ENCODE measurements around the gene RETSAT. TPM values are rescaled to one million over a fixed set of nuclear protein-coding genes. Genes with fewer than 3 reads are reported as not detected.
"Not testable (repeated sequence)": the region's sequence is repeated elsewhere in the genome, so short reads cannot be mapped to it uniquely, and the experiment has no call there.

The RETSAT gene
- total and polyA plus RNA-seq, 2 of the 13 experiments (the other 11 are each of a cell fraction or from before 2014, with no cell fraction given) = 46.7 to 61.0 TPM

GRCh38 chr2:85344356-85344954, 9.9 kb downstream of the RETSAT start:
- Histone ChIP-seq H3K4me2 (ENCODE audit: low read depth, low read length) (no peak overlapping the region), H3K79me2 (ENCODE audit: insufficient read depth, low read length) (no peaks in the 10 kb centered on the region), H3K36me3 (replicated peaks in 1 of 2; ENCODE audit: control insufficient read depth in 1 of 2, insufficient read depth in 2 of 2, low read length in 2 of 2) (peaks cover 29 to 54% of the 10 kb centered on the region in 2 experiments), H3K27me3 (ENCODE audit: control insufficient read depth in 1 of 2, insufficient read depth in 2 of 2, low read length in 2 of 2) (no peaks in the 10 kb centered on the region), H3K9ac (ENCODE audit: insufficient read depth, low read depth, low read length) (no peak overlapping the region), H3K27ac (ENCODE audit: extremely low read length, insufficient read depth, low read length) (no peak overlapping the region), H2AFZ (ENCODE audit: low read length) (no peak overlapping the region), H3K4me3 (replicated peaks in 1 of 3; ENCODE audit: insufficient read depth in 1 of 3, low read depth in 2 of 3, low read length in 3 of 3) (no peak overlapping the region), H3K9me3 (ENCODE audit: low read length) (no peaks in the 10 kb centered on the region), H3K4me1 (ENCODE audit: insufficient read depth, low read length) (no peaks in the 10 kb centered on the region), H4K20me1 (ENCODE audit: insufficient read depth, low read length) (no peaks in the 10 kb centered on the region)
- in situ Hi-C loops (cut with HindIII; ENCODE audit: extremely low pct_ligation_motif_present, low pct_unique_long_range_greater_than_20kb) (no loop called here), intact Hi-C loops (cut with micrococcal nuclease; ENCODE audit: unreplicated experiment) (no loop called here)
- FAIRE-seq (no peak), ATAC-seq (peak; percentile 8; the same call in 2 of the 3 replicates), DNase-seq (ENCODE audit: low spot score) (no peak)
- ChIA-PET POLR2A (interaction anchor here (1.2 to 2.9 kb wide), 3 partner anchors 10 to 194 kb away, joined by 3 to 16 read pairs (median 3); partner anchors contain the start of genes ELMOD3, MAT2A and RETSAT), CTCF (ENCODE audit: low intra/inter-chr PET ratio, low total read pairs) (no interaction called here)
- 95% methylated on average over 14 of the region's 14 CpGs for WGBS (ENCODE audit: low lambda C conversion rate)
- no TSS peak for BruUV-seq (replicated peaks)
- TF ChIP-seq NFIB (CRISPR knock-in tag; IDR thresholded peaks at IDR 0.05; ENCODE audit: borderline replicate concordance) (no peak), GTF3A (CRISPR knock-in tag; conservative IDR thresholded peaks at IDR 0.05) (no peak), AGO2 (optimal IDR thresholded peaks at IDR 0.05; ENCODE audit: low read depth, low read length) (peak; percentile 32), ZNF709 (CRISPR knock-in tag; IDR thresholded peaks at IDR 0.05) (no peak), ZNF468 (CRISPR knock-in tag; IDR thresholded peaks at IDR 0.05) (no peak), CC2D1A (CRISPR knock-in tag; IDR thresholded peaks at IDR 0.05) (no peak)

GRCh38 chr2:85343207-85343895, 11.0 kb downstream of the RETSAT start:
- H2AFZ ChIP-seq (ENCODE audit: low read length); H3K9ac ChIP-seq (ENCODE audit: insufficient read depth, low read depth, low read length); intact Hi-C loops (cut with micrococcal nuclease; ENCODE audit: unreplicated experiment); H3K4me3 ChIP-seq (replicated peaks in 1 of 3; ENCODE audit: insufficient read depth in 1 of 3, low read depth in 2 of 3, low read length in 3 of 3); H3K9me3 ChIP-seq (ENCODE audit: low read length); DNase-seq (ENCODE audit: low spot score); H4K20me1 ChIP-seq (ENCODE audit: insufficient read depth, low read length); H3K4me1 ChIP-seq (ENCODE audit: insufficient read depth, low read length); in situ Hi-C loops (cut with HindIII; ENCODE audit: extremely low pct_ligation_motif_present, low pct_unique_long_range_greater_than_20kb); CTCF ChIA-PET (ENCODE audit: low intra/inter-chr PET ratio, low total read pairs); H3K4me2 ChIP-seq (ENCODE audit: low read depth, low read length); H3K27ac ChIP-seq (ENCODE audit: extremely low read length, insufficient read depth, low read length); H3K27me3 ChIP-seq (ENCODE audit: control insufficient read depth in 1 of 2, insufficient read depth in 2 of 2, low read length in 2 of 2); H3K79me2 ChIP-seq (ENCODE audit: insufficient read depth, low read length); FAIRE-seq: not testable (repeated sequence)
- TF ChIP-seq RBFOX2 (IDR thresholded peaks at IDR 0.05; ENCODE audit: low read depth, low read length) (0 out of 2 replicates have a peak, but pooled peaks have one; percentile 27), ZNF687 (CRISPR knock-in tag; IDR thresholded peaks at IDR 0.05) (peak; percentile 36), AGO2 (optimal IDR thresholded peaks at IDR 0.05; ENCODE audit: low read depth, low read length) (peak; percentile 65)
- BruUV-seq (replicated peaks) = TSS peak; percentile 96
- peaks cover 26 to 49% of the 10 kb centered on the region in 2 experiments for H3K36me3 ChIP-seq (replicated peaks in 1 of 2; ENCODE audit: control insufficient read depth in 1 of 2, insufficient read depth in 2 of 2, low read length in 2 of 2)
- WGBS (ENCODE audit: low lambda C conversion rate) = 96% methylated on average over 5 of the region's 10 CpGs
- ATAC-seq = peak; percentile 48
- POLR2A ChIA-PET = interaction anchor here (0.8 kb wide), 1 partner anchor 25 kb away, joined by 3 read pairs; no protein-coding TSS in a partner anchor

Data from HepG2 (cell line).